ENCODE results near the gene MYLK4.

MYLK4 gene

GRCh38 chr6:2732503-2733089 lies 18.1 kb downstream of the MYLK4 start:
- TF ChIP-seq CTCF (IDR thresholded peaks at IDR 0.05; ENCODE audit: low read depth, low read length), result no peak
- DNase-seq, result no peak
- H3K27me3 ChIP-seq, result peaks cover 4% of the 10 kb centered on the region
- H3K36me3 ChIP-seq, result no peaks in the 10 kb centered on the region
- H3K9me3 ChIP-seq, result no peaks in the 10 kb centered on the region
- H3K4me3 ChIP-seq (ENCODE audit: low read depth, low read length), result no peak overlapping the region
- no peaks in the 10 kb centered on the region for H3K4me1 ChIP-seq

GRCh38 chr6:2731281-2731909 lies 19.3 kb downstream of the MYLK4 start:
- no peak for TF ChIP-seq CTCF (IDR thresholded peaks at IDR 0.05; ENCODE audit: low read depth, low read length)
- Histone ChIP-seq H3K4me1 (no peaks in the 10 kb centered on the region), H3K4me3 (ENCODE audit: low read depth, low read length) (no peak overlapping the region), H3K27me3 (peaks cover 4% of the 10 kb centered on the region), H3K36me3 (no peaks in the 10 kb centered on the region), H3K9me3 (no peaks in the 10 kb centered on the region)
- DNase-seq, result no peak

DNA sequence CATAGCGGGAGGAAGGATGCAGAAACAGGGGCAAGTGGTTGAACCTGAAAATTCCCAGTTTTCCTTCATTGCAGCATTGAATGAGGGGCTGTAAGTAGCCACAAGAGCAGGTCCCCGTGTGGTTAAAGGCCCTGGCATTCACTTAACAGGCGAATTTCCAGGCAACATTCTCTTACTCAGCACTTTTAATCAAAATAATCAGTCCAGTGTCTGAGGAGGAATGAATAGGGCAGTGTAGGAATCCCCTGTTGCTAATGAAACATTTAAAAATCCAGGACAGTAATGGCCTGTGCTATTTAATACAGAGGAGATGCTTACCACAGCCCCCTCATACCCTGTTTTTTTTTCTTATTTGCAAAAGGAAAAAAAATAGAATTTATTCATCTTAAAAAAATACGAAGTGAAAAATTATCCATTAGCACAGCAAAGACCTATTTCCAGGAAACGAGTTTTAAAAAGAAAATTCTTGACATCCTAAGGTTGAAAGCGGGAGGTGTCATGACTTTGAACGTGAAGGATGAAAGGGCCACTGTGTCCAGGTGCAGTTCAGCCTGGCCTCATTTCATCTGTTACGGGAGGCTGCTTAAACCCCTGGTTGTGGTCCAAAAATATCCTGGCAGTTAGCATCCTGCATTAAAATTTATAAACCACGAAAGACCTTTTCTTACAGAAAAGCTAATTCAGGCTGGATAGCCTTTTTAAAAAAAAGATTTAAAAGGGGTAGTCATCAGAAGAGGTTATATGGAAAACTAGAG lies 20.2 kb downstream of the MYLK4 start:
- Histone ChIP-seq H3K4me1 (no peaks in the 10 kb centered on the region), H3K4me3 (ENCODE audit: low read depth, low read length) (no peak overlapping the region), H3K9me3 (no peaks in the 10 kb centered on the region), H3K27me3 (peaks cover 4% of the 10 kb centered on the region), H3K36me3 (no peaks in the 10 kb centered on the region)
- TF ChIP-seq CTCF (IDR thresholded peaks at IDR 0.05; ENCODE audit: low read depth, low read length), result no peak
- no peak for DNase-seq

GRCh38 chr6:2729921-2730320 lies 20.8 kb downstream of the MYLK4 start:
- Histone ChIP-seq H3K27me3 (peaks cover 4% of the 10 kb centered on the region), H3K36me3 (no peaks in the 10 kb centered on the region), H3K9me3 (no peaks in the 10 kb centered on the region), H3K4me1 (no peaks in the 10 kb centered on the region), H3K4me3 (ENCODE audit: low read depth, low read length) (no peak overlapping the region)
- TF ChIP-seq CTCF (IDR thresholded peaks at IDR 0.05; ENCODE audit: low read depth, low read length), result no peak
- no peak for DNase-seq

- no peaks in the 10 kb centered on the region for H3K9me3 ChIP-seq
- H3K4me3 ChIP-seq (ENCODE audit: low read depth, low read length), result no peak overlapping the region
- TF ChIP-seq CTCF (IDR thresholded peaks at IDR 0.05; ENCODE audit: low read depth, low read length), result no peak
- no peaks in the 10 kb centered on the region for H3K4me1 ChIP-seq
- DNase-seq, result no peak
- H3K27me3 ChIP-seq, result peaks cover 4% of the 10 kb centered on the region
- no peaks in the 10 kb centered on the region for H3K36me3 ChIP-seq
Measured at GRCh38 chr6:2725999-2726567, 24.6 kb downstream of the MYLK4 start.

All from BE2C (cell line).